Natural killer cell treated with Interleukin-12 subunit alpha and Interleukin-12 subunit beta and Interleukin-15 and Interleukin-18, amount 100 ng/mL, for 72 hours (primary cell): ENCODE measurements around the gene MIA3. TPM values are rescaled to one million over a fixed set of nuclear protein-coding genes. Genes with fewer than 3 reads are reported as not detected.
"Not testable (repeated sequence)": the region's sequence is repeated elsewhere in the genome, so short reads cannot be mapped to it uniquely, and the experiment has no call there.

Source experiments
- ATAC-seq, 2 donors: fragments of 150-1000 bp; cut with Tn5 transposase in 1 of 2; sonication (Bioruptor Pico), chemical (Tn5 transposase) in 1 of 2; 2 replicates each; pipeline ENCODE4 v1.10.0; 2021
- DNase-seq: peaks from one replicate; pipeline ENCODE4 v3.0.0; 2022; ENCODE audit warnings: low spot score
- H3K27ac Mint-ChIP-seq, 2 donors: 1 replicate in 1 of 2; 2 replicates in 1 of 2; pipeline ENCODE4 v1.8.0; 2022; ENCODE audit warnings: mixed read lengths in 2 of 2, mild to moderate bottlenecking in 1 of 2, moderate library complexity in 1 of 2
- H3K27me3 Mint-ChIP-seq, 2 donors: 1 replicate in 1 of 2; 2 replicates in 1 of 2; pipeline ENCODE4 v1.8.0; 2022; ENCODE audit warnings: mixed read lengths in 2 of 2
- H3K36me3 Mint-ChIP-seq: one replicate; pipeline ENCODE4 v1.8.0; 2022; ENCODE audit warnings: mixed read lengths
- H3K4me1 Mint-ChIP-seq, 2 donors: 1 replicate in 1 of 2; 2 replicates in 1 of 2; pipeline ENCODE4 v1.8.0; 2022; ENCODE audit warnings: low read depth in 2 of 2, mixed read lengths in 2 of 2, mild to moderate bottlenecking in 1 of 2
- H3K4me3 Mint-ChIP-seq: one replicate; pipeline ENCODE4 v1.8.0; 2022; ENCODE audit warnings: mixed read lengths
- H3K9me3 Mint-ChIP-seq: 2 replicates; pipeline ENCODE4 v1.8.0; 2022; ENCODE audit warnings: mixed read lengths
- total RNA-seq, 2 donors: library from RNA; stranded (reverse); gene quantifications; one replicate each; pipeline ENCODE4 v1.2.3, GENCODE V29; 2022

Gene MIA3
- total RNA-seq, 2 donors from 2014 or later = 41.0 to 43.6 TPM

- Mint-ChIP-seq H3K4me1 (peaks cover 35 to 58% of the 10 kb centered on the region in 2 donors), H3K4me3 (no peak overlapping the region), H3K27ac (peak overlapping the region; percentile 22 to 64), H3K27me3 (no peaks in the 10 kb centered on the region), H3K9me3 (no peaks in the 10 kb centered on the region), H3K36me3 (peaks cover 70% of the 10 kb centered on the region)
- DNase-seq (no peak), ATAC-seq (no peak)
Observed at GRCh38 chr1:222656391-222657155, 38.7 kb downstream of the MIA3 start.

DNA sequence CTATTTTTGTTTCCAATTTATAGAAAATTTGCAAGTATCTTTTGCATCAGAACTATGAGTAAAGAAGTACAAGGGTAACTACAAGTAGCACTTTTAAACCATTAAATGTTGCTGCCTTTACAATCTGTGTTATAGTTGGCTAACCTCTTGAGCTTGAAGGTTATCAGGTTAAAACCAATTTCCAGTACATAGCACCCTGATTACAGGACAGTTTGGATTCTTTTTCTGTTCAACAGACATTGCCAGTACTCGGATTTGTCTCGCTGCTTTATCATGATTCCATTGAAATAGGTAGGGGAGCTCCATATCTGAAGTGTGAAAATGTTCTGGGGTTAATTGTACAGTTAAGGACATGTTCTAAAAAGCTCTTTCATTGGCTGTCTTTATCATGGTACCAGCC, 40.0 kb downstream of the MIA3 start:
- H3K27ac Mint-ChIP-seq = peak overlapping the region in 1 of 2 donors; percentile 64

DNA sequence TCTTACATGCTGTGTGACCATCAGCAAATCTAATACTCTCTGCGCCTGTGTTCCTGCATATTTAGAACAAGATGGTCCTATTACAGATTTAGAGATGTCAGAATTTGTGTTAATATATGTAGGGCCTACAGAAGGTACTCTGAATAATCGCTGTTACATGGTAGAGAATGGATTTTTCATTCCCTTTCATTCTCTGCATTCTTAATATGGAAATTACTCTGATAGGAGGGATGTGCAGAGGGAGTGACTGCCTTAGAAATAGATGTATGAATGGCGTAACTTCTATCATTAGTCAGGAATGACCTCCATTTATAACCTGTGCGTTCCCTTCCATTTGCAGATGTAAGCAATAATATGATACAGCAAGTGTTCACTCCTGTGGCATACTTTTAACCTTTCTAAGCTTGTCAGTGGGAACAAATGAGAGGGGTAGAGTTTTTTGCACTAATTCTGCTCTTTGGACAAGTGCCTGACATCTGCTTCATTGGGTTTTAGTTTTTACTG, 45.6 kb downstream of the MIA3 start:
- H3K9me3 Mint-ChIP-seq = no peaks in the 10 kb centered on the region
- H3K36me3 Mint-ChIP-seq = peaks cover 49% of the 10 kb centered on the region
- no peak overlapping the region for H3K4me3 Mint-ChIP-seq
- ATAC-seq = no peak
- no peak for DNase-seq
- H3K27me3 Mint-ChIP-seq = no peaks in the 10 kb centered on the region
- H3K27ac Mint-ChIP-seq = no peak overlapping the region
- peaks cover 0 to 1% of the 10 kb centered on the region in 2 donors for H3K4me1 Mint-ChIP-seq

More for the DNA sequence above, 40.0 kb downstream of the MIA3 start:
- H3K27me3 Mint-ChIP-seq = no peaks in the 10 kb centered on the region
- H3K4me3 Mint-ChIP-seq = no peak overlapping the region
- H3K36me3 Mint-ChIP-seq = peaks cover 67% of the 10 kb centered on the region
- peaks cover 33 to 46% of the 10 kb centered on the region in 2 donors for H3K4me1 Mint-ChIP-seq
- H3K9me3 Mint-ChIP-seq = no peaks in the 10 kb centered on the region
- no peak for DNase-seq
- ATAC-seq = no peak

- H3K4me3 Mint-ChIP-seq = no peak overlapping the region
- DNase-seq (no peak), ATAC-seq (no peak)
- no peaks in the 10 kb centered on the region for H3K27me3 Mint-ChIP-seq
- peaks cover 37% of the 10 kb centered on the region for H3K36me3 Mint-ChIP-seq
- H3K9me3 Mint-ChIP-seq = no peaks in the 10 kb centered on the region
- H3K4me1 Mint-ChIP-seq = no peaks in the 10 kb centered on the region
- H3K27ac Mint-ChIP-seq = peak overlapping the region; percentile 41 to 51
Observed at GRCh38 chr1:222665964-222666363, 48.1 kb downstream of the MIA3 start.

DNA sequence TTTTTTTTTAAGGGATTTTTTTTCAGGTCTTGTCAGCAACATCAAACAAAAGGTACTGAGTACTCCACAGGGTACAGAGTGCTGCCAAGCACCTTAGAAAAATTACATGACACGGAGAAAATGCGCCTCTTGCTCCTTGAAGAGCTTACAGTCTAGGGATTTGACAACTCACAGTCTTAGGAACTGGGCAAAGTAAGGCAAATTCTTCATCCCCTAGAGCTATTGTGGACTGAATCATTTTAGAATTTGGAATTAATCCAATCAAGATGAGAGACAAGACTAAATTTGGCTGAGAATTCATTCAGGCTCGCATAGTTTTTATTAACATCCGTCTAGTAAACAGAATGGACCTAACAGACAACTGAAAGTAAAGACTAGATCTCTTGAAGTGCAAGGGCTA, 50.3 kb downstream of the MIA3 start:
- H3K4me1 Mint-ChIP-seq, ATAC-seq, DNase-seq, H3K27ac Mint-ChIP-seq, H3K9me3 Mint-ChIP-seq, H3K27me3 Mint-ChIP-seq, H3K4me3 Mint-ChIP-seq: not testable (repeated sequence)
- H3K36me3 Mint-ChIP-seq = peaks cover 28% of the 10 kb centered on the region

- not testable (repeated sequence) for ATAC-seq, H3K4me1 Mint-ChIP-seq, H3K27me3 Mint-ChIP-seq, DNase-seq, H3K27ac Mint-ChIP-seq, H3K4me3 Mint-ChIP-seq, H3K9me3 Mint-ChIP-seq
- peaks cover 24% of the 10 kb centered on the region for H3K36me3 Mint-ChIP-seq
Observed at GRCh38 chr1:222669107-222669506, 51.2 kb downstream of the MIA3 start.

- peak overlapping the region in 1 of 2 donors; percentile 25 for H3K27ac Mint-ChIP-seq
- no peaks in the 10 kb centered on the region for H3K9me3 Mint-ChIP-seq
- peaks cover 19% of the 10 kb centered on the region for H3K36me3 Mint-ChIP-seq
- no peak for DNase-seq
- H3K4me3 Mint-ChIP-seq = no peak overlapping the region
- H3K27me3 Mint-ChIP-seq = no peaks in the 10 kb centered on the region
- ATAC-seq = no peak
- H3K4me1 Mint-ChIP-seq = no peaks in the 10 kb centered on the region
Observed at GRCh38 chr1:222670110-222670509, 52.2 kb downstream of the MIA3 start.

- no peak for DNase-seq
- ATAC-seq = no peak
- no peak overlapping the region for H3K27ac Mint-ChIP-seq
- no peak overlapping the region for H3K4me3 Mint-ChIP-seq
- H3K9me3 Mint-ChIP-seq = no peaks in the 10 kb centered on the region
- no peaks in the 10 kb centered on the region for H3K4me1 Mint-ChIP-seq
- no peaks in the 10 kb centered on the region for H3K27me3 Mint-ChIP-seq
- no peaks in the 10 kb centered on the region for H3K36me3 Mint-ChIP-seq
Observed at GRCh38 chr1:222680080-222680479, 62.2 kb downstream of the MIA3 start.

DNA sequence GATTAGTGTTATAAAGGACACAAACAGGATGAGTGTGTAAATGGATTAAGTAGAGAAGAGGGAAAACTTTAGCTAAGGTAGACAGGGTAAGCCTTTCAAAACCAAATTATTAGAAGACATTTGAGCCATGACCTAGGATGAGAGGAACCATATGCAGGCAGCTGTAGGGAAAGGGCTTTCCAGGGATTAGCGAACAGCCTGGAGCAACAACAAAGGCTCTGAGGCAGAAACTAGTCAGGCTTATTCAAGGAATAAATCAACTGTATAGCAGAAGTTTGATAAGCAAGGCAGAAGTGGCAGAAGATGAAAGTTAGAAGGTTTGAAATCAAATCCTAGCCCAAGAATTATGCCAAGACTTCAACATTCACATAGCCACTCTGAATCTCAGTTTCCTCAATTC, 73.1 kb downstream of the MIA3 start:
- no peak overlapping the region for H3K27ac Mint-ChIP-seq
- no peak for DNase-seq
- H3K36me3 Mint-ChIP-seq = no peaks in the 10 kb centered on the region
- H3K27me3 Mint-ChIP-seq = no peaks in the 10 kb centered on the region
- no peak for ATAC-seq
- no peak overlapping the region for H3K4me3 Mint-ChIP-seq
- H3K4me1 Mint-ChIP-seq = no peaks in the 10 kb centered on the region
- H3K9me3 Mint-ChIP-seq = no peaks in the 10 kb centered on the region

GRCh38 chr1:222694927-222695326, 77.0 kb downstream of the MIA3 start:
- H3K36me3 Mint-ChIP-seq = no peaks in the 10 kb centered on the region
- H3K27me3 Mint-ChIP-seq = no peaks in the 10 kb centered on the region
- peaks cover 3 to 5% of the 10 kb centered on the region in 2 donors for H3K4me1 Mint-ChIP-seq
- H3K4me3 Mint-ChIP-seq = no peak overlapping the region
- ATAC-seq (no peak), DNase-seq (no peak)
- peak overlapping the region in 1 of 2 donors; percentile 43 for H3K27ac Mint-ChIP-seq
- H3K9me3 Mint-ChIP-seq = no peaks in the 10 kb centered on the region

DNA sequence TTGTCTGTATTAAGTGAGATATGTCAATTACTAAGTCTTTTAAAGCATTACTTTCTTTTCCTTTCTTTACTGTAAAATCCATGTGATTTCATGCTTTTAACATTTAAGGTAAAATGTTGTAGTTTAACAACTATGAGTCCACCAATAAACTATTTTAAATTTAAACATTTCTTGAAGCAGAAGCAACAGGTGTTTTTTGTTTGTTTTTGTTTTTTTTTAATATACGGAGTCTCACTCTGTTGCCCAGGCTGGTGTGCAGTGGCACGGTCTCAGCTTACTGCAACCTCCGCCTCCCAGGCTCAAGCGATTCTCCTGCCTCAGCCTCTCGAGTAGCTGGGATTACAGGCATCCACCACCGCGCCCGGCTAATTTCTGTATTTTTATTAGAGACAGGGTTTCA, 78.8 kb downstream of the MIA3 start:
- no peak for DNase-seq
- H3K9me3 Mint-ChIP-seq = no peaks in the 10 kb centered on the region
- ATAC-seq = no peak
- no peaks in the 10 kb centered on the region for H3K36me3 Mint-ChIP-seq
- no peak overlapping the region for H3K27ac Mint-ChIP-seq
- H3K4me1 Mint-ChIP-seq = peaks cover 3 to 5% of the 10 kb centered on the region in 2 donors
- no peaks in the 10 kb centered on the region for H3K27me3 Mint-ChIP-seq
- H3K4me3 Mint-ChIP-seq = no peak overlapping the region

DNA sequence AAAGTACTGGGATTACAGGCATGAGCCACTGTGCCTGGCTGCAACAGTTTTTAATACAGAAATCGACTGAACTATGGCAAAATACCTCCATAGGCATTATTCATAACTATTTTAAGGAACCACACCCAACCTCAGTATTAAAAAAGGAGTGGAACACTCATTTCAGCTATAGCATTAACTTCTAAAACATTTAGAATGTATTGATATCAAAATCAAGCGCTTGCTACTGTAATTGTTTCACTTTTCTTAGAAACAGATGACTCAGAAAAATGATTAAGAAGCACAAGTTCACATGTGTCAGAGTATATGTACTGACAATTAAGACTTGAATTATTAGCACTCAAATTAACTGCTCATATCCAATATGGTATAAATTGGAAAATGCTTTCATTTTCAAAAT, 79.3 kb downstream of the MIA3 start:
- Mint-ChIP-seq H3K9me3 (no peaks in the 10 kb centered on the region), H3K36me3 (peaks cover under 1% of the 10 kb centered on the region), H3K4me1 (peaks cover 3 to 5% of the 10 kb centered on the region in 2 donors), H3K27me3 (no peaks in the 10 kb centered on the region), H3K27ac (peak overlapping the region in 1 of 2 donors; percentile 32), H3K4me3 (no peak overlapping the region)
- ATAC-seq (no peak), DNase-seq (no peak)

DNA sequence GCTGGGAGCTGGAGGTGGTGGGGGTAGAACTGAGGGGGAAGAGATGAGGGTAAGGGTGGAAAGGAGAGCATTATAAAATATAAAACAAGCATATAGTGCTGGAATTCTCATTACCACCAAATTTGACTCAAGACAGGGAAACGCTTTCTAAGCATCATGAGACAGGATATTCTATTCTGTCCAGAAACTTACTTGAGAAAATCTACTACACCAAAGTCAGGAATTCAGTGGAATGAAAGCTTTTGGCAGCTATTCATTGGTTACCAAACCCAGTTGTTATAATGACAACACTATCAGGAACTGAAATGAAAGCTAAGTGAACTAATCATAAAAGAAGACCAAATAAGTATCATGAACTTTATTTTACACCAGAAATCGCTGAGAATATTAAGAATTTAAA, 79.9 kb downstream of the MIA3 start:
- peaks cover 7% of the 10 kb centered on the region for H3K36me3 Mint-ChIP-seq
- H3K4me1 Mint-ChIP-seq = peaks cover 3 to 5% of the 10 kb centered on the region in 2 donors
- no peaks in the 10 kb centered on the region for H3K27me3 Mint-ChIP-seq
- DNase-seq (no peak), ATAC-seq (no peak)
- no peaks in the 10 kb centered on the region for H3K9me3 Mint-ChIP-seq
- H3K4me3 Mint-ChIP-seq = no peak overlapping the region
- H3K27ac Mint-ChIP-seq = peak overlapping the region in 1 of 2 donors; percentile 32

GRCh38 chr1:222702210-222702609, 84.3 kb downstream of the MIA3 start:
- Mint-ChIP-seq H3K4me3 (no peak overlapping the region), H3K36me3 (peaks cover 7% of the 10 kb centered on the region), H3K27me3 (no peaks in the 10 kb centered on the region), H3K27ac (no peak overlapping the region), H3K9me3 (no peaks in the 10 kb centered on the region), H3K4me1 (peaks cover 12 to 18% of the 10 kb centered on the region in 2 donors)
- ATAC-seq (no peak), DNase-seq (no peak)
